PC-3 (cell line): Measurements from ENCODE around the gene NEDD4L.

Source experiments
- CTCF ChIP-seq: fragments of 300-600 bp; sonication (generic); conservative IDR thresholded peaks from 2 replicates; pipeline ENCODE4 v1.5.1; 2017; ENCODE audit warnings: antibody characterized with exemption, low read depth, mild to moderate bottlenecking, low read length
- EZH2 ChIP-seq: fragments of 300-600 bp; sonication (generic); IDR thresholded peaks from one replicate; pipeline ENCODE4 v1.6.1; 2017; ENCODE audit warnings: antibody characterized with exemption, mild to moderate bottlenecking, low read length; ENCODE audit not compliant: unreplicated experiment

GRCh38 chr18:58175122-58175785, 131.2 kb downstream of the NEDD4L start:
- TF ChIP-seq CTCF (no peak), EZH2 (no peak)
